ENCODE results near the gene GRIN2B.

DNA sequence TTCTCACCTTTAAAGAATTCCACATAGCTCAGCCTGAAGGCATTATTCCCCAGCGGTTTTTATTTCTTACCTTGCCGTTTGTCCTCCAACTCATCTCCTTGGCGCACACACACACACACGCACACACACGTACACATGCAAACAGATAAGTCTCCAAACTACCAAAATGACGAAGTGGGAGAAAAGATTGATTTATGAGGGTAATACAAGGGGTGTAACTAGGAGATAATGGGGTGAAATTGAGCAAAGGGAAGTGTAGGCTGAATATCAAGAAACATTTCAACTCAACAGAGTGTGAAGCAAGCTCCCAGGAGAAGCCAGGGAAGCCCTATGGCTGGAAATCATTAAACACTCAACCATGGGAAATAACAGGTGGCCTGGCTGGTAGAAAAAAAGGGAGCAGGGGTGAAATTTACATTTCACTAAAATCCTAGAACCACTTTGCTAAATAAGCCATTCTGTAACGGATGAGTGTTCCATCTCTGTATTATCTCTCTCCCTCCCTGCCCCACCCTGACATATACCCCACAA is 41.0 kb downstream of the GRIN2B start:
- TF ChIP-seq POLR2A (IDR thresholded peaks at IDR 0.05; ENCODE audit: low read depth, low read length): no peak
- no peak for TF ChIP-seq POLR2AphosphoS5 (IDR thresholded peaks at IDR 0.05; ENCODE audit: low read depth, low read length)
- no peak for TF ChIP-seq TAF1 (IDR thresholded peaks at IDR 0.05; ENCODE audit: low read depth, low read length)

Data from GM12891 (cell line).